GM23338 (cell line): Measurements from ENCODE around the gene KLF7. TPM values are rescaled to one million over a fixed set of nuclear protein-coding genes. Genes with fewer than 3 reads are reported as not detected.
A peak's percentile ranks its signal among the peaks of the same experiment; 100 is the strongest.

Experiments used
- ATAC-seq: fragments of 200-7000 bp; cut with Tn5 transposase; 3 replicates; pipeline ENCODE4 v1.9.1; 2020
- DNase-seq: peaks from one replicate; pipeline ENCODE4 v3.0.0-alpha.2; 2015; ENCODE audit warnings: low spot score
- H2AFZ ChIP-seq: fragments of 200-600 bp; sonication (generic); 2 replicates; pipeline ENCODE4 v1.8.0; 2016; ENCODE audit warnings: antibody characterized with exemption, mild to moderate bottlenecking, moderate library complexity
- H3F3A ChIP-seq: fragments of 200-600 bp; sonication (generic); replicated peaks from 2 replicates; pipeline ENCODE4 v1.8.0; 2017; ENCODE audit warnings: antibody characterized with exemption, mixed run types, low read depth
- H3K27ac ChIP-seq: fragments of 200-600 bp; sonication (generic); 2 replicates; pipeline ENCODE4 v1.6.1; 2016; ENCODE audit warnings: low read depth
- H3K27me3 ChIP-seq: fragments of 200-600 bp; sonication (generic); 2 replicates; pipeline ENCODE4 v1.8.0; 2016; ENCODE audit warnings: mild to moderate bottlenecking, mixed run types, moderate library complexity; ENCODE audit not compliant: insufficient read depth
- H3K36me3 ChIP-seq: fragments of 200-600 bp; sonication (generic); 2 replicates; pipeline ENCODE4 v1.8.0; 2016; ENCODE audit warnings: mild to moderate bottlenecking; ENCODE audit not compliant: insufficient read depth
- H3K4me1 ChIP-seq: fragments of 200-600 bp; sonication (generic); 2 replicates; pipeline ENCODE4 v1.8.0; 2016; ENCODE audit warnings: mild to moderate bottlenecking, moderate library complexity; ENCODE audit not compliant: insufficient read depth
- H3K4me2 ChIP-seq: fragments of 200-600 bp; sonication (generic); 2 replicates; pipeline ENCODE4 v1.7.1; 2017; ENCODE audit warnings: mixed run types
- H3K4me3 ChIP-seq: fragments of 200-600 bp; sonication (generic); 2 replicates; pipeline ENCODE4 v1.6.1; 2016; ENCODE audit warnings: mixed run types
- H3K79me2 ChIP-seq: fragments of 200-600 bp; sonication (generic); replicated peaks from 2 replicates; pipeline ENCODE4 v1.8.0; 2017; ENCODE audit warnings: mild to moderate bottlenecking; ENCODE audit not compliant: insufficient read depth
- H3K9me2 ChIP-seq: fragments of 200-600 bp; sonication (generic); 2 replicates; pipeline ENCODE4 v1.8.0; 2017; ENCODE audit not compliant: insufficient read depth
- H4K20me1 ChIP-seq: fragments of 200-600 bp; sonication (generic); replicated peaks from 2 replicates; pipeline ENCODE4 v1.8.0; 2017; ENCODE audit warnings: mild to moderate bottlenecking; ENCODE audit not compliant: insufficient read depth
- H3K27ac Mint-ChIP-seq: 2 replicates; pipeline ENCODE4 v1.8.0; 2020; ENCODE audit warnings: inconsistent platforms, mild to moderate bottlenecking, moderate library complexity, mixed read lengths
- H3K27me3 Mint-ChIP-seq: 3 replicates; pipeline ENCODE4 v1.8.0; 2022; ENCODE audit warnings: low read depth, mild to moderate bottlenecking, moderate library complexity, mixed read lengths, inconsistent platforms; ENCODE audit not compliant: insufficient read depth, poor library complexity
- H3K36me3 Mint-ChIP-seq: 3 replicates; pipeline ENCODE4 v1.8.0; 2021; ENCODE audit warnings: low read depth, mild to moderate bottlenecking, inconsistent platforms, moderate library complexity, mixed read lengths
- H3K4me1 Mint-ChIP-seq: 3 replicates; pipeline ENCODE4 v1.8.0; 2020; ENCODE audit warnings: mild to moderate bottlenecking, inconsistent platforms, mixed read lengths
- H3K4me3 Mint-ChIP-seq: 3 replicates; pipeline ENCODE4 v1.8.0; 2021; ENCODE audit warnings: moderate library complexity, mild to moderate bottlenecking, inconsistent platforms, mixed read lengths
- H3K9me3 Mint-ChIP-seq: 3 replicates; pipeline ENCODE4 v1.8.0; 2020; ENCODE audit warnings: moderate library complexity, mild to moderate bottlenecking, inconsistent platforms, mixed read lengths
- ETS1 ChIP-seq: IDR thresholded peaks from 2 replicates; pipeline ENCODE4 v1.6.1; 2016; ENCODE audit warnings: antibody characterized with exemption
- EZH2 ChIP-seq: fragments of 200-600 bp; sonication (generic); IDR thresholded peaks from one replicate; pipeline ENCODE4 v1.8.0; 2017; ENCODE audit warnings: antibody characterized with exemption, mild to moderate bottlenecking, low read depth; ENCODE audit not compliant: unreplicated experiment
- EZH2phosphoT487 ChIP-seq: fragments of 200-600 bp; sonication (generic); IDR thresholded peaks from one replicate; pipeline ENCODE4 v1.8.1; 2018; ENCODE audit warnings: antibody characterized with exemption; ENCODE audit not compliant: unreplicated experiment
- JUNB ChIP-seq: IDR thresholded peaks from one replicate; pipeline ENCODE4 v1.6.1; 2016; ENCODE audit warnings: antibody characterized with exemption; ENCODE audit not compliant: unreplicated experiment
- NANOG ChIP-seq: IDR thresholded peaks from 2 replicates; pipeline ENCODE4 v1.6.1; 2016; ENCODE audit warnings: antibody characterized with exemption, borderline replicate concordance
- POLR2AphosphoS5 ChIP-seq: IDR thresholded peaks from 2 replicates; pipeline ENCODE4 v1.6.1; 2016; ENCODE audit warnings: antibody characterized with exemption, low read depth
- STAT1 ChIP-seq: IDR thresholded peaks from one replicate; pipeline ENCODE4 v1.6.1; 2016; ENCODE audit warnings: antibody characterized with exemption; ENCODE audit not compliant: unreplicated experiment
- ZNF114 ChIP-seq: fragments of 250-450 bp; sonication (Bioruptor Pico); IDR thresholded peaks from 2 replicates; pipeline ENCODE4 v1.5.0; 2020; ENCODE audit warnings: mild to moderate bottlenecking, moderate library complexity
- ZNF331 ChIP-seq: fragments of 250-450 bp; sonication (Bioruptor Pico); IDR thresholded peaks from 2 replicates; pipeline ENCODE4 v1.5.0; 2020; ENCODE audit warnings: low read depth, mild to moderate bottlenecking, moderate library complexity
- ZNF462 ChIP-seq: fragments of 250-450 bp; sonication (Bioruptor Pico); IDR thresholded peaks from 2 replicates; pipeline ENCODE4 v1.5.0; 2020; ENCODE audit warnings: mild to moderate bottlenecking, moderate library complexity
- polyA plus RNA-seq: library from polyadenylated mRNA; unstranded; fragments of >200 nt; fragmentation: Nextera tagmentation; extraction: Ambion mirVana; gene quantifications from 2 replicates; pipeline ENCODE4 v1.2.1, GENCODE V29; 2016
- total RNA-seq: library from RNA; depleted of rRNA; stranded (reverse); fragments of >200 nt; shearing (Covaris generic); gene quantifications from 2 replicates; pipeline ENCODE4 v1.2.3, GENCODE V29; 2014

The KLF7 gene
- total and polyA plus RNA-seq, 2 experiments from 2014 or later, result 5.7 to 15.4 TPM

- TF ChIP-seq ZNF462 (CRISPR knock-in tag) (no peak), EZH2 (no peak), EZH2phosphoT487 (no peak), ZNF114 (no peak), JUNB (no peak), POLR2AphosphoS5 (no peak), NANOG (no peak), STAT1 (no peak), ZNF331 (CRISPR knock-in tag) (no peak)
Observed at GRCh38 chr2:207108440-207108839, 57.3 kb downstream of the KLF7 start (continued).

GRCh38 chr2:207107551-207107950 lies 58.2 kb downstream of the KLF7 start:
- Histone ChIP-seq H2AFZ (no peak overlapping the region), H3K36me3 (no peaks in the 10 kb centered on the region), H3K27ac (no peak overlapping the region), H3F3A (no peaks in the 10 kb centered on the region), H3K4me2 (no peak overlapping the region), H3K9me2 (0 out of 2 replicates have a peak, but pooled peaks cover 3% of the 10 kb centered on the region), H3K27me3 (no peaks in the 10 kb centered on the region), H4K20me1 (no peaks in the 10 kb centered on the region), H3K79me2 (peaks cover 12% of the 10 kb centered on the region), H3K4me3 (no peak overlapping the region), H3K4me1 (no peaks in the 10 kb centered on the region)
- Mint-ChIP-seq H3K9me3 (no peaks in the 10 kb centered on the region), H3K4me3 (no peak overlapping the region; the same call in 2 of the 3 replicates), H3K36me3 (peaks cover 4% of the 10 kb centered on the region), H3K27me3 (no peaks in the 10 kb centered on the region), H3K27ac (peak overlapping the region; percentile 49; the same call in 1 of the 2 replicates), H3K4me1 (peaks cover 7% of the 10 kb centered on the region)
- no peak for DNase-seq
- no peak for ATAC-seq
- no peak for TF ChIP-seq ETS1
- TF ChIP-seq STAT1, result no peak
- no peak for TF ChIP-seq ZNF462 (CRISPR knock-in tag)
